Fibroblast of pulmonary artery (primary cell): ENCODE data around the gene SLC6A6.
A peak's percentile ranks its signal among the peaks of the same experiment; 100 is the strongest.

Source experiments
- DNase-seq: peaks from one replicate; pipeline ENCODE4 v3.0.0-alpha.2; 2010; ENCODE audit warnings: low read depth
- H3K4me3 ChIP-seq: replicated peaks from 2 replicates; pipeline ENCODE4 v1.5.1; 2011; ENCODE audit warnings: low read depth, mild to moderate bottlenecking, control low read depth, low read length, moderate library complexity
- TF ChIP-seq, protein P1 (sequence below): IDR thresholded peaks from 2 replicates; pipeline ENCODE4 v1.5.1; 2011; ENCODE audit warnings: mild to moderate bottlenecking, control low read depth, low read length, inconsistent platforms; ENCODE audit errors: missing control alignments

The SLC6A6 gene

GRCh38 chr3:14448063-14448462 lies 45.7 kb downstream of the SLC6A6 start:
- TF ChIP-seq, protein P1, sequence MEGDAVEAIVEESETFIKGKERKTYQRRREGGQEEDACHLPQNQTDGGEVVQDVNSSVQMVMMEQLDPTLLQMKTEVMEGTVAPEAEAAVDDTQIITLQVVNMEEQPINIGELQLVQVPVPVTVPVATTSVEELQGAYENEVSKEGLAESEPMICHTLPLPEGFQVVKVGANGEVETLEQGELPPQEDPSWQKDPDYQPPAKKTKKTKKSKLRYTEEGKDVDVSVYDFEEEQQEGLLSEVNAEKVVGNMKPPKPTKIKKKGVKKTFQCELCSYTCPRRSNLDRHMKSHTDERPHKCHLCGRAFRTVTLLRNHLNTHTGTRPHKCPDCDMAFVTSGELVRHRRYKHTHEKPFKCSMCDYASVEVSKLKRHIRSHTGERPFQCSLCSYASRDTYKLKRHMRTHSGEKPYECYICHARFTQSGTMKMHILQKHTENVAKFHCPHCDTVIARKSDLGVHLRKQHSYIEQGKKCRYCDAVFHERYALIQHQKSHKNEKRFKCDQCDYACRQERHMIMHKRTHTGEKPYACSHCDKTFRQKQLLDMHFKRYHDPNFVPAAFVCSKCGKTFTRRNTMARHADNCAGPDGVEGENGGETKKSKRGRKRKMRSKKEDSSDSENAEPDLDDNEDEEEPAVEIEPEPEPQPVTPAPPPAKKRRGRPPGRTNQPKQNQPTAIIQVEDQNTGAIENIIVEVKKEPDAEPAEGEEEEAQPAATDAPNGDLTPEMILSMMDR, result no peak
- no peak for DNase-seq
- H3K4me3 ChIP-seq, result no peak overlapping the region

GRCh38 chr3:14448756-14449727 lies 46.6 kb downstream of the SLC6A6 start:
- H3K4me3 ChIP-seq, result no peak overlapping the region
- DNase-seq, result no peak
- TF ChIP-seq, protein P1, result no peak

DNA sequence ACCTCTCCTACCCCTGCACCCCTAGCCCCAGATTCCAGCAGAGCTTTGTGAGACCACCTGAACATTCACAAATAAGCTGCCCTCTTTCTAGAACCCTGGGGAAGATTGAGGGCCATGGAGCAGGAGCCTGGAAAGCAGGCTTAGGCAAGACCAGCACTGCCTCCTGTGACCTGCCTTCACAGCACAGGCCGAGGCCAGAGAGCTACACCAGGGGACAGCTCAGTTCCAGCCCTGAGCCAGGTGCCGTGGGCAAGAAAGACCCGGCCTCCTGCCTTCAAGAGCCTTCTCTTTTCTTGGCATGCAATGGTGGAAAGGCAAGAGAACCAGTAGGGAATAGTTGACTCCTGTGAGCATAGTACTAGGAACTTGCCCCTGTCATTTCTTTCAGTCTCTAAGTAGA lies 48.1 kb downstream of the SLC6A6 start:
- H3K4me3 ChIP-seq, result no peak overlapping the region
- DNase-seq, result no peak
- TF ChIP-seq, protein P1, result no peak

- no peak overlapping the region for H3K4me3 ChIP-seq
- DNase-seq, result no peak
Measured at GRCh38 chr3:14450922-14451606, 48.7 kb downstream of the SLC6A6 start.

DNA sequence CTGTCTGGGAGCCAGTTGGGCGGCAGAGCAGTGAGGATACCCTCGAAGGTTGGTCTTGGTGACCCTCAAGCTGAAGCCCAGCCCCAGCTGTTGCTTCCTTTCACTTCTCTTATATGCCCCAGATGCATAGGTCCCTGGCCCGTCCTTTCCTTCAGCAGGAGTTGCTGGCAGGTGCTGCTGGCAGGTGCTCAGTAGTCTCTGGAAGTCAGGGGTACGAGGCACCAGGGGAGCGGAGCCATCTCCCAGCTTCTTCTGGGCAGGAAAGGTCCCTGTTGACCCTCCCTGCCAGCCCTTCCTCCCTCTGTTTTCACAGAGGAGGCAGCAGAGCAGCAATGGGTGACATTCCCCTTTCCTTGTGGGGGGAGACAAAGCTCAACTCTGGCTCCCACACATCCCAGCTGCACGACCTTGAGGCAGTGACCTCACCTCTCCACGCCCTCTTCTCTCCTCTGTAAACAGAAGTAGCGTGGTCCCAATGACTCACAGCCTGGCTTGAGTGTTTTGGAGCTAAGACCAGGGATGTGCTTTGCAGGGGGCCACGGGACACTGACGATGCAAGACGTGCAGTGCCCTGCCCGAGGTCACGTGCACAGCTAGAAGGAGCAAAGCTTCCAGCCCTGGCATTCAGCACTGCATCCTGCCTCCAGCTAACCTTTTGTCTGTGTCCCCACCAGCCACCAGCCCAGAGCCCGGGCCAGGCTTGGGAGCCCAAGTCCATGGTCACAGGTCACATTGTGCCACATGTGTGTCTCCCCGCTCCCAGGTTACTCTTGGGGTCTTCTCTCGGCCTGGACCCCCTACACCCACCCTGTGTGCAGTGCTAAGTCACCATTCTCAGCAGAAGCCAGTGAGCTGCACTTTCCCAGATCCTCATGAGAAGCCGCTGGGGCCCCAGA lies 49.7 kb downstream of the SLC6A6 start:
- peak; percentile 92 for DNase-seq
- TF ChIP-seq, protein P1, result no peak
- H3K4me3 ChIP-seq, result peak overlapping the region; percentile 12

More at GRCh38 chr3:14450922-14451606, 48.7 kb downstream of the SLC6A6 start:
- TF ChIP-seq, protein P1, result no peak

DNA sequence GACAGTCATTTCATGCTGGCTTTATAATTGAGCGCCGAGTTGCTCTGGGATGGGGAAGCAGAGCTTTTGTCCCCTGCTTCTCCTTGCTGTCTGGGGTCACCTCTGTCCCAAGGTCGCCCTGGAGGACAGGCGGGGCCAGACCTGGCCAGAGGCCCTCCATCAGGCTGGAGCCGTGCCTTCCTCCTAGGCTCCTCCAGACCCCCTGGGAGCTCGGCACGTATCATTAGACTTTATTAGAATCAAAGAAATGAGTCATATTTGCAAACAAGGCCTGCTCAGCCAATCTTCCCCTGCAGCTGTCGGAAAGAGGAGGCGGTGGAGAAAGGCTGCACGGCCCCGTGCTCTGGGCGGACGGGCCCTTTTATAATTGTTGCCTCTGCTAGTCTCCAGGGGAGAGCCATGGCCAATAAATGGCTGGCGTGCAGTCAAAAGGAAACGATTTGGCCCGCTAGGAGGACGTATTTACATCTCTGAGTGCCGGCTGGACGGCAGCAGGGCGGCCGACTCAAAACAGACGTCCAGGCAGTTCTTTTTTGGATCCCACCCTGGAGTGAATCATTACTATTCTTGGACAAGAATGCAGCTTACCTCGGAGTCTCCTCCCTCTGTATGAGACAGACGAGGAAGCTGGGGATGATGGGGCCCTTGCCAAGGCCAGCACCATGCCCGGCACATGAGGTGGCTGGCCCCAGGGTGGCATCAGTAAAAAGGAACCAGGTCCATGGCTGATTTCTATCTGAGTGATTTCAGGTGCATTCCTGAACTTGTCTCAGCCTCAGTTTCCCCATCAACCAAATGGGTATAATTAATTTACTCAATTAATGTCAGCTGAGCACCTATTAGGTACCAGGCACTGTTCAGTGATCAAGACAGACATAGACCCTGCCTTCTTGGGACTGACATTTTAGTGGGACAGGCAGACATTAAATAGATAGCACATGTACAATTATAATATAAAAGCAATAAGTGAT lies 50.6 kb downstream of the SLC6A6 start:
- TF ChIP-seq, protein P1, result peak; percentile 17
- H3K4me3 ChIP-seq, result peak overlapping the region; percentile 12
- peak; percentile 99 for DNase-seq
